GM19463 (cell line): ENCODE results near the gene USP5.

Source experiments
- ATAC-seq: cut with Tn5 transposase; IDR thresholded peaks from one replicate; pipeline ENCODE4 v1.9.1; 2021; ENCODE audit warnings: mild to moderate bottlenecking, moderate library complexity; ENCODE audit not compliant: unreplicated experiment

USP5 gene

GRCh38 chr12:6839482-6840201, 12.3 kb upstream of the USP5 start:
- ATAC-seq = peak; percentile 92

- no peak for ATAC-seq
These were observed 11.6 kb upstream of the USP5 start for GRCh38 chr12:6840330-6840729.

GRCh38 chr12:6840761-6841515, 11.0 kb upstream of the USP5 start, which contains the start of gene GNB3:
GNB3 (plus strand) TSS chr12:6840925; CDS start chr12:6841288, 363 bp downstream.
- ATAC-seq = no peak

- no peak for ATAC-seq
These were observed 9.9 kb upstream of the USP5 start for GRCh38 chr12:6842075-6842474.

- no peak for ATAC-seq
These were observed 8.6 kb upstream of the USP5 start for GRCh38 chr12:6843118-6843902.

- no peak for ATAC-seq
These were observed 6.6 kb upstream of the USP5 start for GRCh38 chr12:6845395-6845794.

- no peak for ATAC-seq
These were observed 5.6 kb upstream of the USP5 start for GRCh38 chr12:6846316-6846869.

GRCh38 chr12:6847676-6848075, 4.3 kb upstream of the USP5 start:
- ATAC-seq = no peak

GRCh38 chr12:6849427-6849826, 2.5 kb upstream of the USP5 start:
- ATAC-seq = no peak

GRCh38 chr12:6849976-6850560, 1.9 kb upstream of the USP5 start:
- ATAC-seq = no peak

- ATAC-seq = no peak
These were observed 1.2 kb upstream of the USP5 start for GRCh38 chr12:6850796-6851152.

- ATAC-seq = peak; percentile 44
These were observed 613 bp upstream of the USP5 start, which contains the start of gene CDCA3 for GRCh38 chr12:6851153-6851920. CDCA3 (minus strand) TSS chr12:6851286; CDS start chr12:6850952, 334 bp downstream.

- no peak for ATAC-seq
These were observed 853 bp downstream of the USP5 start for GRCh38 chr12:6852651-6853354.

- ATAC-seq = no peak
These were observed 1.7 kb downstream of the USP5 start for GRCh38 chr12:6853626-6854025.

GRCh38 chr12:6854036-6854435, 2.1 kb downstream of the USP5 start:
- ATAC-seq = no peak

GRCh38 chr12:6855322-6855721, 3.4 kb downstream of the USP5 start:
- no peak for ATAC-seq

- ATAC-seq = no peak
These were observed 6.8 kb downstream of the USP5 start for GRCh38 chr12:6858799-6859198.

- no peak for ATAC-seq
These were observed 8.2 kb downstream of the USP5 start for GRCh38 chr12:6860116-6860515.

GRCh38 chr12:6860942-6861341, 9.0 kb downstream of the USP5 start:
- ATAC-seq = no peak
